IPS DF 6.9 (cell line): ENCODE data around the gene RASA2.

Experiments
- DNase-seq: peaks from one replicate; pipeline ENCODE4 v3.0.0-alpha.2; 2013; ENCODE audit warnings: low read depth, low spot score
- H3K27ac ChIP-seq: one replicate; pipeline ENCODE4 v1.5.1; 2013; ENCODE audit warnings: low read length, control low read depth
- H3K27me3 ChIP-seq: 2 replicates; pipeline ENCODE4 v1.6.1; 2013; ENCODE audit warnings: mild to moderate bottlenecking, low read length; ENCODE audit not compliant: control insufficient read depth, insufficient read depth
- H3K36me3 ChIP-seq: 2 replicates; pipeline ENCODE4 v1.6.1; 2013; ENCODE audit warnings: low read length; ENCODE audit not compliant: control insufficient read depth, insufficient read depth
- H3K4me1 ChIP-seq: 2 replicates; pipeline ENCODE4 v1.6.1; 2013; ENCODE audit warnings: low read length; ENCODE audit not compliant: control insufficient read depth, insufficient read depth
- H3K4me3 ChIP-seq: 2 replicates; pipeline ENCODE4 v1.5.1; 2013; ENCODE audit warnings: mild to moderate bottlenecking, low read length
- H3K9me3 ChIP-seq: 2 replicates; pipeline ENCODE4 v1.6.1; 2013; ENCODE audit warnings: low read length, inconsistent platforms; ENCODE audit not compliant: control insufficient read depth, insufficient read depth
- WGBS: extraction: QIAGEN DNeasy Blood & Tissue Kit; methylation state at CpG from one replicate; pipeline ENCODE4 v1.1.7; 2013; ENCODE audit warnings: mixed read lengths, missing lambda C conversion rate; ENCODE audit not compliant: insufficient read length, insufficient coverage; 5-methylcytosine and 5-hydroxymethylcytosine counted together

Gene RASA2

GRCh38 chr3:141448606-141449220 is 38.1 kb upstream of the RASA2 start:
- no peaks in the 10 kb centered on the region for H3K4me1 ChIP-seq
- no CpG with 5 or more reads among the region's 6 CpGs for WGBS
- DNase-seq = no peak
- no peaks in the 10 kb centered on the region for H3K27me3 ChIP-seq
- no peak overlapping the region for H3K27ac ChIP-seq
- no peaks in the 10 kb centered on the region for H3K9me3 ChIP-seq
- no peak overlapping the region for H3K4me3 ChIP-seq
- no peaks in the 10 kb centered on the region for H3K36me3 ChIP-seq

DNA sequence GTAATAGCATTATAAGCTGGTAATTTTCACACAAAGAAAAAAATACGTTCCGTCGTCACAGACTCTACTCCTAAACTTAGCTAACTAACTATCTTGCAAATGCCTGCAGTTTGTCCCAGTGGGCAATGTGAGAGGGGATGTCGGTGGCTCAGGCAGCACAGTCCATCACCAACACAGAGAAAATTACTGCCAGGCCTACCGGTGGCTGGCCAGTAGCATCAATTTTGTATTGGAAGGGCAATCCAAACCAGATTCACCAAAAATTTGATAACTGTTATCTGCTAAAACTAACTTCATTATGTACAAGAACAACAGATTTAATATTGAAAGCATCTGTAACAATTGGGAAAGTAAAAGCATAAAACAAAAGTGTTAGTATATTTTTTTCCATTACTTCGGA is 37.4 kb upstream of the RASA2 start:
- no peak overlapping the region for H3K4me3 ChIP-seq
- no peaks in the 10 kb centered on the region for H3K9me3 ChIP-seq
- H3K27ac ChIP-seq = no peak overlapping the region
- H3K4me1 ChIP-seq = no peaks in the 10 kb centered on the region
- no peak for DNase-seq
- H3K27me3 ChIP-seq = no peaks in the 10 kb centered on the region
- H3K36me3 ChIP-seq = no peaks in the 10 kb centered on the region
- WGBS = no CpG with 5 or more reads among the region's 6 CpGs

GRCh38 chr3:141450727-141451375 is 36.0 kb upstream of the RASA2 start:
- H3K4me3 ChIP-seq = no peak overlapping the region
- H3K27ac ChIP-seq = no peak overlapping the region
- WGBS = no CpG with 5 or more reads among the region's 8 CpGs
- DNase-seq = no peak
- no peaks in the 10 kb centered on the region for H3K9me3 ChIP-seq
- H3K27me3 ChIP-seq = no peaks in the 10 kb centered on the region
- no peaks in the 10 kb centered on the region for H3K4me1 ChIP-seq
- no peaks in the 10 kb centered on the region for H3K36me3 ChIP-seq

- DNase-seq = no peak
- Histone ChIP-seq H3K4me3 (no peak overlapping the region), H3K27ac (no peak overlapping the region), H3K4me1 (no peaks in the 10 kb centered on the region), H3K9me3 (no peaks in the 10 kb centered on the region), H3K36me3 (no peaks in the 10 kb centered on the region), H3K27me3 (no peaks in the 10 kb centered on the region)
These were observed 34.8 kb upstream of the RASA2 start for GRCh38 chr3:141452045-141452444.

GRCh38 chr3:141452773-141453172 is 34.1 kb upstream of the RASA2 start:
- no CpG with 5 or more reads among the region's 1 CpG for WGBS
- H3K9me3 ChIP-seq = no peaks in the 10 kb centered on the region
- no peaks in the 10 kb centered on the region for H3K4me1 ChIP-seq
- no peak for DNase-seq
- no peak overlapping the region for H3K27ac ChIP-seq
- no peaks in the 10 kb centered on the region for H3K27me3 ChIP-seq
- no peaks in the 10 kb centered on the region for H3K36me3 ChIP-seq
- no peak overlapping the region for H3K4me3 ChIP-seq

GRCh38 chr3:141454054-141454453 is 32.8 kb upstream of the RASA2 start:
- no peaks in the 10 kb centered on the region for H3K4me1 ChIP-seq
- no CpG with 5 or more reads among the region's 3 CpGs for WGBS
- H3K27me3 ChIP-seq = no peaks in the 10 kb centered on the region
- H3K9me3 ChIP-seq = no peaks in the 10 kb centered on the region
- H3K27ac ChIP-seq = no peak overlapping the region
- no peaks in the 10 kb centered on the region for H3K36me3 ChIP-seq
- H3K4me3 ChIP-seq = no peak overlapping the region
- DNase-seq = no peak

- no CpG with 5 or more reads among the region's 20 CpGs for WGBS
- DNase-seq = peak; percentile 71
- no peak overlapping the region for H3K27ac ChIP-seq
- no peaks in the 10 kb centered on the region for H3K4me1 ChIP-seq
- H3K27me3 ChIP-seq = no peaks in the 10 kb centered on the region
- H3K36me3 ChIP-seq = no peaks in the 10 kb centered on the region
- no peaks in the 10 kb centered on the region for H3K9me3 ChIP-seq
- no peak overlapping the region for H3K4me3 ChIP-seq
These were observed 31.8 kb upstream of the RASA2 start for GRCh38 chr3:141454906-141455602.

GRCh38 chr3:141455603-141456300 is 31.1 kb upstream of the RASA2 start:
- Histone ChIP-seq H3K27me3 (no peaks in the 10 kb centered on the region), H3K36me3 (no peaks in the 10 kb centered on the region), H3K9me3 (no peaks in the 10 kb centered on the region), H3K4me3 (no peak overlapping the region), H3K27ac (no peak overlapping the region), H3K4me1 (no peaks in the 10 kb centered on the region)
- no CpG with 5 or more reads among the region's 18 CpGs for WGBS
- DNase-seq = no peak

DNA sequence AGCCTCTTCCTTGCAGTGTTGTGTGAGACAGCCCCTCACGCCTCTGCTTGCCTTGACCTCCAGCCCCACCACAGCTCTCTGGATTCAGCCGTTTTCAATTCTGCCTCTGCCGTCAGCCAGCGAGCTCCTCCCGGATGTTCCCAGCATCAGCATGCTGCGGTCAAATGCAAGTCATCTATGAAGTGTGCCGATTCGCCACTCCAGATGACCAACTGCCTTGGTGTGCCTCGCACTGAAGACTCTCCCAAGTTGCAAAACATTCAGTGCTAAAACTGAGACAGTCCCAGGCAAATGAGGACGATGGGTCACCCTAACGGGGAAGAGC is 30.6 kb upstream of the RASA2 start:
- no peaks in the 10 kb centered on the region for H3K4me1 ChIP-seq
- no peak overlapping the region for H3K4me3 ChIP-seq
- no peaks in the 10 kb centered on the region for H3K9me3 ChIP-seq
- H3K27ac ChIP-seq = no peak overlapping the region
- no peak for DNase-seq
- no peaks in the 10 kb centered on the region for H3K36me3 ChIP-seq
- no peaks in the 10 kb centered on the region for H3K27me3 ChIP-seq
- WGBS = no CpG with 5 or more reads among the region's 11 CpGs

GRCh38 chr3:141457624-141458236 is 29.1 kb upstream of the RASA2 start:
- Histone ChIP-seq H3K36me3 (no peaks in the 10 kb centered on the region), H3K4me1 (no peaks in the 10 kb centered on the region), H3K4me3 (no peak overlapping the region), H3K9me3 (no peaks in the 10 kb centered on the region), H3K27me3 (no peaks in the 10 kb centered on the region), H3K27ac (no peak overlapping the region)
- no peak for DNase-seq
- WGBS = no CpG with 5 or more reads among the region's 3 CpGs
